ENCODE data around the gene GPBP1.
"Not testable (repeated sequence)": the region's sequence is repeated elsewhere in the genome, so short reads cannot be mapped to it uniquely, and the experiment has no call there.

The GPBP1 gene

DNA sequence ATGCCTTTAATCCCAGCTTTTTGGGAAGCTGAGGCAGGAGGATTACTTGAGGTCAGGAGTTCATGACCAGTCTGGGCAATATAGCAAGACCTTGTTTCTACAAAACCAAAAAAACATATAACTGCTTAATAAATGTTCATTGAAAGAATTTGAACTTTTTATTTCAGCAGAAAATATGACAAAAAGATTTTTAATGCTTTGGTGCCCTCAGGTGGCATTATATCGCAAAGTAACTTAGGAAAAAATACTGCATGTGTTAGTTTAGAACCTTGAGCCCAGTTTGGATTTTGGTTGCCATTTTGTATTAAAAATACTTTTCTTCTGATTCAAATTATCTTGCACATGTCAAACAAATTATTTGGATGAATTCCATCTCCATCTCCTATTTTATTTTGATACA is 103.2 kb downstream of the GPBP1 start:
- DNase-seq (ENCODE audit: low read depth in 2 of 2), result no peak

DNA sequence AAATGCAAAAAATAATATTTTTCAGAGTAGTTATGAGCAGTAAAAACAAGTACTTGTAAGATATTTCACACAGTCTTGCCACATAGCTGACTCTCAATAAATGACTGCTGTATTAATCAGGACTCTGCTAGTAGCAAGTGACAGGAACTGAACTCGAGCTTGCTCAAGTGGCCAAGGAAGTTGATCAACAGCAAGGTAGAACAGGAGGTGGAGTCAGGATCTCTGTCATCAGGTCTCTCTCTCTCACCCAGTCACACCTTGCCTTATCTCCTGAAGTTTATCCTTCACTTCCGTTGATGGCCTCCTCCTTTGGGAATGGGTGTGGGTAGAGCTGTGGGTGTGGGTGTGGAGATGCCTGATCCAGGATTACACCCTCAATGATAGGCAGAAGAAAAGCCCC is 107.0 kb downstream of the GPBP1 start:
- DNase-seq (ENCODE audit: low read depth in 2 of 2), result no peak

DNA sequence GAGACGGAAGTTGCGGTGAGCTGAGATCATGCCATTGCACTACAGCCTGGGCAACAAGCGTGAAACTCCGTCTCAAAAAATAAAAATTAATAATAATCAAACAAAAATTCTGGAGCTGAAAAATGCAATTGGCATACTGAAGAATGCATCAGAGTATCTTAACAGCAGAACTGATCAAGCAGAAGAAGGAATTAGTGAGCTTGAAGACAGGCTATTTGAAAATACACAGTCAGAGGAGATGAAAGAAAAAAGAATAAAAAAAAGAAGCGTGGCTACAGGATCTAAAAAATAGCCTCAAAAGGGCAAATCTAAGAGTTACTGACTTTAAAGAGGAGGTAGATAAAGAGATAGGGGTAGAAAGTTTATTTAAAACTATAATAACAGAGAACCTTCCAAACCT is 111.2 kb downstream of the GPBP1 start:
- DNase-seq (ENCODE audit: low read depth in 2 of 2), result not testable (repeated sequence)

- DNase-seq (ENCODE audit: low read depth in 2 of 2), result no peak
Observed at GRCh38 chr5:57291894-57292293, 118.0 kb downstream of the GPBP1 start.

- DNase-seq (ENCODE audit: low read depth in 2 of 2), result no peak
Observed at GRCh38 chr5:57292336-57292735, 118.5 kb downstream of the GPBP1 start.

DNA sequence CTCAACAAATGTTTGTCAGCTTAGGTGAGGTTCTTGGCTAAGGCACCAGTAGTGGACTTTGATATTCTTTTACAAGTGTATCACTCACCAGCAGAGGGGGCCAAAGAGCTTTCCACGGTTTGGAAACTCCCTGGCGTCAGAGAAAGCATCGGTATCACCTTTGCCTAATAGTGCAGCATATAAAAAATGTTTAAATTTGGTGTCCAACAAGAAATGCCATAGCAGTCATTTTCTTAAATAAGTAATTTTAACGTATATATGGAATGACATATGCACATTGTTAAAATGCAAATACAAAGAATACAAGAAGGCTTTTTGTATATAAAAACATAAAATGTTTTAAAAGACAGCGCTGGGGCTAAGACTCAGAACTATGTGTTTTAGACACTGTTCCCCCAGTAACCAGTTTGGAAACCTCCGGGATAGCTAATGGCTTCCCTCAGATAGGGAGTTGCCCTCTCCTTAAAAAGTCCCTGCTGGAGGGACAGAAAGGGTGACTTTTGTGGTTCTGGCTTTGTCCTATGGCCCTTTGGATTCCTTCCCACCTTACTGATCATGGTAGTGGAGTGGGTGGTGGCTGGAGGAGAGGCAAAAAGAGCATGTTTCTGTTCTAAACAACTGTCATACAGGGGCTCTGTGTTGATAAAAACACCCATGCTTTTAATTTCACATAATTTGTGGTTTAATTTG is 124.6 kb downstream of the GPBP1 start:
- DNase-seq (ENCODE audit: low read depth in 2 of 2), result peak; percentile 58 to 73

DNA sequence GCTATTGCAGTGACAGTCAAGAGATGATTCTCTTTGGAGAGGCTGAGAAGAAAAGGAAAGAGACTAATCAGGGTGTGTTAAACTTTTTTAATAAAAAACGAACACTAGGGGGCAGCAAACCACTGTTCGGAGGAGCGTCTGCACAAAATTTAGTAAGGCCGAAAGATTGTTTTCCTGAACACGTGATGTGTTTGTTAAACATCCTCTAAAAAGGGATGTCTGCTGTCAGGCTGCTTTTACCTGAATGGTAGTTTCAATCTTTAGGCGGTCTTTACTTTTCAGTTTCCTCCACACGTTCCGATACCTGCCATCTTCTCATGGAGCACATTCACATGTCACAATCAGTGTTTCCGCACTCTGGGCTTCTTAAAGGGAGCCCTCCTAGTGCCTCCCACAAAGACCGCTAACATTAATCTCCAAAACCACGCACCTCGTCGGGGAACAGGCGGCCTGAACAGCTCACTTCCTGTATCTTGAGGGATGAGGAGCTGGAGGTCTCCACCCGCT is 125.2 kb downstream of the GPBP1 start:
- no peak for DNase-seq (ENCODE audit: low read depth in 2 of 2)

DNA sequence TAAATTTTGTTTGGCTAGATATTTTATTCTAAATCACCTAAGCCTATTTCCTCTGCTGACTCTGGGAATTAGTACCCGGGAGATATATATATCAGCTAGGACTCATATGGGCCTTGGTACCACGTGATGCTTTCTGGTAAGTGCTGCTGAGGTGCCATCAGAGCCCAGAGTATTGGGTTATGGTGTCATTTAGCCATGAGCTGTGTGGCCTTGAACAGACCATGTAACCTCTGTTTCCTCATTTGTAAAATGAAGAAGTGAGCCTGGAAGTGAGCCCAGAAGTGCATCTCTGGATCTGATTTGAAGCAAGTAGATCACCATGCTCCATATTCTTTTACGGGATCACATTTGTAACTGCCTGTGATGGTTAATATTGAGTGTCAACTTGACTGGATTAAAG is 126.1 kb downstream of the GPBP1 start:
- DNase-seq (ENCODE audit: low read depth in 2 of 2), result no peak

- no peak for DNase-seq (ENCODE audit: low read depth in 2 of 2)
Observed at GRCh38 chr5:57302164-57302563, 128.3 kb downstream of the GPBP1 start.

- DNase-seq (ENCODE audit: low read depth in 2 of 2), result no peak
Observed at GRCh38 chr5:57302643-57303042, 128.8 kb downstream of the GPBP1 start.

DNA sequence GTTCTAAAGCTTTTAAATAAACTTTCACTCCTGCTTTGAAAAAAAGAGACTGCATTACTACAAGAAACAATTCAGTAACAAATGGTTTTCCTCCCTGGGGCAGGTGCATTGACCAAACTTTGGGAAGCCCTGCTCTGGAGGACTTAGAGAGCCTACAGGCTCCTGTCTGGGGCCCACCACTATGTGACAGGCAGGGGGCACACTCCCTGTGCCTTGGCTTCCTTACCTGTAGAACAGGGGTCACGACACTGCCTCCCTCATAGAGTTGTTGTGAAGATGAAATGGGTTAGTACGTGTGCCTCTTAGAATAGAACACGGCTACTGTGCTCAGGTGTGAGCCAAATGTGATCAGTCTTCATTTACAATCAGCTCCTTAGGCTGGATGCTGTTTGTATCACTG is 130.1 kb downstream of the GPBP1 start:
- no peak for DNase-seq (ENCODE audit: low read depth in 2 of 2)

- no peak for DNase-seq (ENCODE audit: low read depth in 2 of 2)
Observed at GRCh38 chr5:57304931-57305330, 131.1 kb downstream of the GPBP1 start.

DNA sequence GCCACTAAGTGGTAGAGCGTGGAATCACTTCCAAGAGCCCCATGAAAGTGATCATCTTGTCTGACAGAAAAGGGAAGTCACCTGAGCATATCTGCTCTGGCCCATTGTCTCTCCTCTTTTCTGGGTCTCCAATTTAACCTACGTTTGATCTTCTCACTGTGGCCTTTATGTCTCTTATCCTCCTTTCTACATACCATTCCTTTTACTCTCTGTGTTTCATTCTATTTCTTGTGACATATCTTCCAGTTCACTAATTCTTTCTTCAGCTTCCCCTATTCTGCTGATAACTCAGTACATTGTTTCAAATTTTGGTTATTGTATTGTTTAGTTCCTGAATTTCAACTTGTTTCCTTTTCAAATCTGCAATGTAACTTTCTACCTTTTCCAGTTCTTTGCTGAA is 132.5 kb downstream of the GPBP1 start:
- DNase-seq (ENCODE audit: low read depth in 2 of 2), result no peak

- no peak for DNase-seq (ENCODE audit: low read depth in 2 of 2)
Observed at GRCh38 chr5:57307516-57307915, 133.7 kb downstream of the GPBP1 start.

DNA sequence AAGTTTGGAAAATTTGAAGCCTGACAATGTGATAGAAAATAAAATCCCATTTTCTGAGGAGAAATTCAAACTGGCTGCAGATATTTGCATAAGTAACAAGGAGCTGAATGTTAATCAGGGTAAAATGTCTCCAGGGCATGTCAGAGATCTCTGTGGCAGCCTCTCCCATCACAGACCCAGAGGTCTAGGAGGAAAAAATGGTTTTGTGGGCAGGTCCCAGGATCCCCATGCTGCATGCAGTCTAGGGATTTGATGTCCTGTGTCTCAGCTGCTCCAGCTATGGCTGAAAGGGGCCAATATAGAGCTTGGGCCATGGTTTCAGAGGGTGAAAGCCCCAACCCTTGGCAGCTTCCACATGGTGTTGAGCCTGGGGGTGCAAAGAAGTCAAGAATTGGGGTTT is 135.2 kb downstream of the GPBP1 start:
- not testable (repeated sequence) for DNase-seq (ENCODE audit: low read depth in 2 of 2)

DNA sequence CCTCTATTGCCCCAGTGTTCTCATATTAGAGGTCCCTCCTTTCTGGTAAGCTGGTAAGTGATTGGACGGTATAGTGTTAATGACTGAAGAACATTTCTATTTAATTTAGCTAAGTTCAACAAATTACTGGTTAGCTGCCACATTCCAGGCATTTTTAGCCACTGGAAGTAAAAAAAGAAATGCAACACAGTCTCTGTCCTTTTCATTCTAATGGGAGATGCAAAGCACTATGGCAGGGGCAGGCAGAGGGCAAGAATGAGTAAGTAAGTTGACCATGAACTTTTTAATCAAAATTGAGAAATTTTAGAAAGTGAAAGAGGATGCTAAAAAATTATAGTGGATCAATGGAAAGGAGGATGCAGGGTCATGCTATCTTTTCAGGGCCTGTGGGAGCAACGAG is 137.4 kb downstream of the GPBP1 start:
- no peak for DNase-seq (ENCODE audit: low read depth in 2 of 2)

GRCh38 chr5:57311921-57312735 is 138.3 kb downstream of the GPBP1 start:
- no peak for DNase-seq (ENCODE audit: low read depth in 2 of 2)

DNA sequence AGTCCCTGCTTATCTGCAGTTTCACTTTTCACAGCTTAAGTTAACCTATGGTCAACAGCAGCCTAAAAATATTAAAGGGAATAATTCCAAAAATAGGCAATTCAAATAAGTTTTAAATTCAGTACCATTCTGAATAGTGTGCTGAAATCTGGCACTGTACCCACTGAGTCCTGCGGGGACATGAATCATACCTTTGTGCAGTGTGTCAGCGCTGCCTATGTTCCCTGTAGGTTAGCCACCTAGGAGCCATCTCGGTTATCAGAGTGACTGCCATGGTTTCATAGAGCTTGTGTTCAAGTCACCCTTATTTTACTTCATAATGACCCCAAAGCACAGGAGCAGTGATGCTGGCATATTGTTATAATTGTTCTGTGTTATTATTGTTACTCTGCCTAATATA is 139.9 kb downstream of the GPBP1 start:
- no peak for DNase-seq (ENCODE audit: low read depth in 2 of 2)

Data from stimulated activated CD4-positive, alpha-beta T cell treated with anti-CD3 and anti-CD28 coated beads, Interleukin-1b, Interleukin-23, amount 100 ng/mL, for 1 hour (primary cell).